Activated gamma-delta T cell treated with anti-CD3 and anti-CD28 coated beads, Interleukin-2, amount 50 U/mL, for 16 hours (primary cell): ENCODE measurements around the gene RTN4RL1.

Experiments used
- DNase-seq: peaks from one replicate; pipeline ENCODE4 v3.0.0-alpha.2; 2020; ENCODE audit warnings: low read depth

The RTN4RL1 gene, protein sequence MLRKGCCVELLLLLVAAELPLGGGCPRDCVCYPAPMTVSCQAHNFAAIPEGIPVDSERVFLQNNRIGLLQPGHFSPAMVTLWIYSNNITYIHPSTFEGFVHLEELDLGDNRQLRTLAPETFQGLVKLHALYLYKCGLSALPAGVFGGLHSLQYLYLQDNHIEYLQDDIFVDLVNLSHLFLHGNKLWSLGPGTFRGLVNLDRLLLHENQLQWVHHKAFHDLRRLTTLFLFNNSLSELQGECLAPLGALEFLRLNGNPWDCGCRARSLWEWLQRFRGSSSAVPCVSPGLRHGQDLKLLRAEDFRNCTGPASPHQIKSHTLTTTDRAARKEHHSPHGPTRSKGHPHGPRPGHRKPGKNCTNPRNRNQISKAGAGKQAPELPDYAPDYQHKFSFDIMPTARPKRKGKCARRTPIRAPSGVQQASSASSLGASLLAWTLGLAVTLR

GRCh38 chr17:2025220-2025621 lies at the start of gene RTN4RL1:
RTN4RL1 (minus strand) TSS chr17:2025334; CDS start chr17:2024865, 469 bp downstream.
- peak; percentile 48 for DNase-seq

DNA sequence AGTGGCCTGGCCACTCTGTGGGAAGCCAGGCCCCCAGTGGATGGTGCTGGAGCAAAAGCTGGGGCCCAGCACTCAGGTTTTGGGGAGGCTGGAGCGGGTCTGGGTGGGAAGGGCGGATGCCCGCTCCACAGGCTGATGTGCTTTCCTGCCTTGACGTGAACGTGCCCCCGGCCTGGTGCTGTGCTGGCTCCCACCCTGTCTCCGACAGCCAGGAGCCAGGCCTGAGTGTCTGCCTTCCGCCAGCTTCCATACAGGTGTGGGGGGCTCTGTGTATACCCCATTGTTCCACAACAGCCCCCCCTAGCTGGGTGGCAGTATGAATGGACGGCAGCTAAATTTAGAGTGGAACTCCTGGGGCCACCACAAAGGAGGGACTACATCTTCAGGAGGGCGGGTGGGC lies 49.8 kb upstream of the RTN4RL1 start:
- no peak for DNase-seq

GRCh38 chr17:2071455-2072281 lies 46.5 kb upstream of the RTN4RL1 start:
- DNase-seq, result no peak

DNA sequence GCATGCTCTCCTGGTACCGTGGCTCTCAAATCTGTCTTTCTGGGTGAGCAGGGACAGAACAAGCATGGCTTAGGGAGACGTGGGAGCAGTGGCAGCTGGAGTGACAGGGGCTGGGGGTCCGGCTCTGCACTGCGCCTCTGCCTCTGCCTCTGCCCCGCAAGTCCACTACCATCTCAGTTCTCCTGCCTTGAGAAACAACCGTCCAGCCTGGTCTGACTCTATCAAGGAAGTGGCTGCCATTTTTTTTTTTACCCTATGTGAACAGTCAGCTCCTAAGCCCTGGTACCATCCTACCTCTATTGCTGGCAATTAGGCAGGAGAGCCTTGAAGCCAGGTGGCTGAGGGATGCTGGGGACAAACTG lies 45.9 kb upstream of the RTN4RL1 start:
- no peak for DNase-seq

GRCh38 chr17:2070241-2071023 lies 45.3 kb upstream of the RTN4RL1 start:
- DNase-seq, result peak; percentile 30

- DNase-seq, result no peak
Measured at GRCh38 chr17:2068519-2069051, 43.5 kb upstream of the RTN4RL1 start.

GRCh38 chr17:2068031-2068518 lies 42.9 kb upstream of the RTN4RL1 start:
- no peak for DNase-seq

DNA sequence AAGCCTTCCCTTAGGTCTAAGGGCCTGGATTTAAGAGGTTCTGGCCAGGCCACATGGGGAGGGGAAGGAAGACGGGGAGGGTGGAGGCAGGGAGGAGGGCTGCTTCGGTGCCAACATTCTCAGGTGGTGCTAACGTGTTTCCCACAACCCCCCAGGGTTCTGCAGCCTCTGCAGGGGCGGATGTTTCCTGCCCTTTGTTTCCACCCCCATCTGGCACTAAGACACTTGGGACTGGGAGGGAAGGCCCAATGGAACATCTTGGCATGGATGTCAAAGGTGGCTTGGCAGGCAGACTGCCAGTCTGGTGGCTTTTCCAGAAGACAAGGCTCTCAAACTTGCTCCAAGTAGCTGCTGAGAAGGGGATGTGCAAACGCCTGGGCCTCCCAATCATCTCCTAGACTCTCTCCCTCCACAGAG lies 42.5 kb upstream of the RTN4RL1 start:
- no peak for DNase-seq

GRCh38 chr17:2067048-2067561 lies 42.0 kb upstream of the RTN4RL1 start:
- no peak for DNase-seq

- DNase-seq, result no peak
Measured at GRCh38 chr17:2065949-2066400, 40.8 kb upstream of the RTN4RL1 start.

GRCh38 chr17:2064980-2065785 lies 40.0 kb upstream of the RTN4RL1 start:
- DNase-seq, result peak; percentile 51

- DNase-seq, result no peak
Measured at GRCh38 chr17:2064520-2064971, 39.4 kb upstream of the RTN4RL1 start.

DNA sequence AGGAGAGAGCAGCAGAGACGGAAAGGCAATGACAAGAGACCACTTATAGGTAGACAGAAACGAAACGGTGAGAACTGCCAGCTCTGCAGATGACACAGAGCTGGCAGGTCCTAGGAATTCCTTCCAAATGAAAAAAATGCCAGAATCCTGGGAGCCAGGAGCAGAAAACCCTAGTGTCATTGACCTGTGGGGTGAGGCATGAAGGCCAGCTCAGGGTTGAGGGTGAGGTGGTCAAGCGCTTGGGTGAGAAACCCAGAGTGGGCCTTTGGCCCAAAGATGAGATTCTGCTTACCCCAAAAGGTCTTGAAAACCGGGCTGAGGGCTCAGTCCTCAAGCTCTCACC lies 39.0 kb upstream of the RTN4RL1 start:
- DNase-seq, result no peak

DNA sequence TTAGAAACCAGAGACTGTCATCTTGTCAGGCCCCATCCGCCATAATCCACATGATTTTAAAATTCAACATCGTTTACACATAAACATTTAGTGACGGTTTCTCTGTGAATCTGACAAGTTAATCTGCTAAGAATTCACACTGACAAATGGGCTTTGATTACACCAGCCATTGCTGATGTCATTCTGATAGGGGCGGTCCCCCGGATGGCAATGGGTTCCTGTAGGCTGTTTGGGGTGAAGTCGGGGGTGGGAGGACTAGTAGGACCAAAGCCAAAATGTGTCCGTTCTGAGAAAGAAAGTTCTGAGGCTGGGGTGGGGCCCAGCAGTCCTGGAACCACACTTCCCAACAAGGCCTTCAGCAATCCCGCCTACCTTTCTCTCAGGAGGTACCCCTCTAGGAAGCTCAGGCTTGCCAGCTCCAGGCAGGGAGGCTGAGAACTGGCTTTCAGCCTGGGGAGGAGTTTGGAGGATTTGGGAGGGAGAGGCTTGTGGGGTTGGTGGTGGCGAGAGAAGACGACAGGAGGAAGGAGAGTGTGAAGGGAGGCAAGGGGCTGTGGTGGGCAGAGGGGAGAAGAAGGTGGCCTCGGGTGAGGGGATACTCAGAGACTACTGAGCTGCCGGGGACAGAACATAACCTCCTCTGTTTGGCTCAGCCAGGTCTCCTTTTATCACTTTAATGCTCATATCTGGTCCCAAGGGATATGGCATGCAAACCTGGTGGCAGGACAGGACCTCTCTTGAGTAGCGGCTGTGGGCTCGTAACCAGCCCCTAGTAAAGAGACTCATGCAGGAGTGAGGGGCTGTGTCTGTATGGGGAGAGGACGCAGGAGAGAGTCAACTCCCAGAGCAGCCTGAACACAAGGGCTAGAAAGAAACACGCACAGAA lies 38.4 kb upstream of the RTN4RL1 start:
- DNase-seq, result no peak

GRCh38 chr17:2062571-2063183 lies 37.5 kb upstream of the RTN4RL1 start:
- no peak for DNase-seq

GRCh38 chr17:2061441-2061958 lies 36.4 kb upstream of the RTN4RL1 start:
- no peak for DNase-seq

DNA sequence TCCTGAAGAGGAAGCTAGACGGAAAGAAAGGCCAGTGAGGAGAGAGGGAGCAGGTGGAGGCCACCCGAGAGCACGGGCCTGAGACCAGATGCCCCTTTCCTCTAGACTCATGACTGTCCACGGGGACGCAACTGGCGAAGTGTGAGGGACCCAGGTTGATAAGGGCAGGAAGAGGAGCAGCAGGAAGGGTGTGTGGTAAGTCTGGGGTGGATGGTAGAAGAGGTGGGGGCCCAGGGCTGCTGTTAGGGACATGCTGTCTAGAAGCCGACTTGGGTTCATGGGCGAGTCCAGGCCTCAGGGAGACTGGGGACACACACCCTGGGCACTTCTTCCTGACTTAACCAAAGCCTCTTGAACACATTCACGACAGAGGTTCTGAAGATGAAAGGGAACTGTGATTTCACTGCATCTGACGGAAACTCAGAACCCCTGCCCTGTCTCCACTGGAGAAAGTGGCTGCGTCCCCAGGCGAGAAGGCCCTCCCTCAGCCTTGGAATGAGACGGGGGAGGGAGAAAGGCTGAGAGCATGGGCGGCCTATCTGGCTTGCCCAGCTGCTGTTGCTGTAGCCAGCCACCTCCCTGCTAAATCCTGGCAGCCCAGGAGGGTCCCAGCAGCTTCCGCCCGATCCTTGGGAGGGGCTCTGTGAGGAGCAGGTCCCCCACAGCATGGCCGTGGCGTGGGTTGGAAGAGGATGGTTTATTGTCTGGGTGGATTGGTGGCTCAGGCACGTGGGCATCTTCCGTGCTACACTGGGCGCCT lies 35.7 kb upstream of the RTN4RL1 start:
- no peak for DNase-seq

- DNase-seq, result no peak
Measured at GRCh38 chr17:2060385-2060658, 35.2 kb upstream of the RTN4RL1 start.
